Tibial nerve (tissue), 4 donors: ENCODE data around the gene IFIT3.
"Not testable (repeated sequence)": the region's sequence is repeated elsewhere in the genome, so short reads cannot be mapped to it uniquely, and the experiment has no call there.

ENCODE experiments used
- EP300 ChIP-seq, 2 donors: sonication (generic); formaldehyde crosslinking; IDR thresholded peaks; one replicate each; pipeline ENCODE4 v1.6.1; 2017; ENCODE audit warnings: antibody characterized with exemption in 2 of 2, mild to moderate bottlenecking in 1 of 2
- POLR2A ChIP-seq, 2 donors: fragments of 450-650 bp; IDR thresholded peaks; one replicate each; pipeline ENCODE4 v1.6.1; 2017; ENCODE audit warnings: antibody characterized with exemption in 2 of 2, mild to moderate bottlenecking in 2 of 2, moderate library complexity in 2 of 2
- TF ChIP-seq, protein P1 (sequence below), 5 experiments: fragments of 200-600 bp in 3 of 5; fragments of 450-650 bp in 2 of 5; sonication (generic) in 3 of 5; IDR thresholded peaks; one replicate each; pipeline ENCODE4 v1.5.1; 2016 to 2019; ENCODE audit warnings: antibody characterized with exemption in 5 of 5, mild to moderate bottlenecking in 3 of 5, moderate library complexity in 2 of 5

DNA sequence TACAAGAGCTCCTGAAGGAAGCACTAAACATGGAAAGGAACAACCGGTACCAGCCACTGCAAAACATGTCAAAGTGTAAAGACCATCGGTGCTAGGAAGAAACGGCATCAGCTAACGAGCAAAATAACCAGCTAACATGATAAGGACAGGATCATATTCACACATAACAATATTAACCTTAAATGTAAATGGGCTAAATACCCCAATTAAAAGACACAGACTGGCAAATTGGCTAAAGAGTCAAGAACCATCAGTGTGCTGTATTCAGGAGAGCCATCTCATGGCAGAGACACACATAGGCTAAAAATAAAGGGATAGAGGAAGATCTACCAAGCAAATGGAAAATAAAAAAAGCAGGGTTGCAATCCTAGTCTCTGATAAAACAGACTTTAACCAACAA, 9.8 kb upstream of the IFIT3 start:
- TF ChIP-seq, protein P1, sequence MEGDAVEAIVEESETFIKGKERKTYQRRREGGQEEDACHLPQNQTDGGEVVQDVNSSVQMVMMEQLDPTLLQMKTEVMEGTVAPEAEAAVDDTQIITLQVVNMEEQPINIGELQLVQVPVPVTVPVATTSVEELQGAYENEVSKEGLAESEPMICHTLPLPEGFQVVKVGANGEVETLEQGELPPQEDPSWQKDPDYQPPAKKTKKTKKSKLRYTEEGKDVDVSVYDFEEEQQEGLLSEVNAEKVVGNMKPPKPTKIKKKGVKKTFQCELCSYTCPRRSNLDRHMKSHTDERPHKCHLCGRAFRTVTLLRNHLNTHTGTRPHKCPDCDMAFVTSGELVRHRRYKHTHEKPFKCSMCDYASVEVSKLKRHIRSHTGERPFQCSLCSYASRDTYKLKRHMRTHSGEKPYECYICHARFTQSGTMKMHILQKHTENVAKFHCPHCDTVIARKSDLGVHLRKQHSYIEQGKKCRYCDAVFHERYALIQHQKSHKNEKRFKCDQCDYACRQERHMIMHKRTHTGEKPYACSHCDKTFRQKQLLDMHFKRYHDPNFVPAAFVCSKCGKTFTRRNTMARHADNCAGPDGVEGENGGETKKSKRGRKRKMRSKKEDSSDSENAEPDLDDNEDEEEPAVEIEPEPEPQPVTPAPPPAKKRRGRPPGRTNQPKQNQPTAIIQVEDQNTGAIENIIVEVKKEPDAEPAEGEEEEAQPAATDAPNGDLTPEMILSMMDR (IDR thresholded peaks at IDR 0.05) = not testable (repeated sequence)
- not testable (repeated sequence) for TF ChIP-seq POLR2A, EP300 (IDR thresholded peaks at IDR 0.05)
